ENCODE data around the gene SPATA6. TPM values are rescaled to one million over a fixed set of nuclear protein-coding genes. Genes with fewer than 3 reads are reported as not detected.

SPATA6 gene
- total and polyA plus RNA-seq, 2 of the 13 experiments (the other 11 are each of a cell fraction or from before 2014, with no cell fraction given), result 0.81 to 3.3 TPM

DNA sequence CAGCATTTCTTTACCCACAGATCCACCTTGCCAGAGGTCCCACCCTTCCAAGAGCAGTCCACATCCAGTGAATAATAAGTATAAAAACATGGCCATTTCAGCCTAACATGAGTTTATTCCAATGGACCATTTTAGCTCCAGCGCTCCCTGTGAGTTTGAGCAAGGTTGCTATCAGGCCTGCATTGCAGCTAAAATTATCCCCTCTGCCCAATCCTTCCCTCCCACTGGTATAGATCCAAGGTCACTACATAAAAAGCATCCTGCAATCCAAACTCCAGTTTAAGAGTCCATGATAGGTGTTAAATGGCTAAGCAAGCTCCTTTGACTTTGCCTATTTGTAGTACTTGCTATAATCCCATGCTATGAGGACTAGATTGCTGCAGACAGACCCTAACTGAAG lies 213.9 kb downstream of the SPATA6 start:
- no peaks in the 10 kb centered on the region for H3K9me3 ChIP-seq (ENCODE audit: low read length)
- no peak for FAIRE-seq
- H2AFZ ChIP-seq (ENCODE audit: low read length), result no peak overlapping the region
- no peak overlapping the region for H3K27ac ChIP-seq (ENCODE audit: extremely low read length, insufficient read depth, low read length)
- no peak overlapping the region for H3K4me3 ChIP-seq (replicated peaks in 1 of 3; ENCODE audit: insufficient read depth in 1 of 3, low read depth in 2 of 3, low read length in 3 of 3)
- no peaks in the 10 kb centered on the region for H3K79me2 ChIP-seq (ENCODE audit: insufficient read depth, low read length)
- 90% methylated on average over 1 of the region's 1 CpG for WGBS (ENCODE audit: low lambda C conversion rate)
- intact Hi-C loops (cut with micrococcal nuclease; ENCODE audit: unreplicated experiment) (no loop called here), in situ Hi-C loops (cut with HindIII; ENCODE audit: extremely low pct_ligation_motif_present, low pct_unique_long_range_greater_than_20kb) (no loop called here)
- H3K4me2 ChIP-seq (ENCODE audit: low read depth, low read length), result no peak overlapping the region
- H3K36me3 ChIP-seq (replicated peaks in 1 of 2; ENCODE audit: control insufficient read depth in 1 of 2, insufficient read depth in 2 of 2, low read length in 2 of 2), result no peaks in the 10 kb centered on the region
- CTCF ChIA-PET (ENCODE audit: low intra/inter-chr PET ratio, low total read pairs), result no interaction called here
- no peak for ATAC-seq
- no peaks in the 10 kb centered on the region for H3K27me3 ChIP-seq (ENCODE audit: control insufficient read depth in 1 of 2, insufficient read depth in 2 of 2, low read length in 2 of 2)
- POLR2A ChIA-PET, result no interaction called here
- no peak for DNase-seq (ENCODE audit: low spot score)
- H3K4me1 ChIP-seq (ENCODE audit: insufficient read depth, low read length), result no peaks in the 10 kb centered on the region
- H3K9ac ChIP-seq (ENCODE audit: insufficient read depth, low read depth, low read length), result no peak overlapping the region
- BruUV-seq (replicated peaks), result no TSS peak
- H4K20me1 ChIP-seq (ENCODE audit: insufficient read depth, low read length), result no peaks in the 10 kb centered on the region
- TF ChIP-seq, protein P1, sequence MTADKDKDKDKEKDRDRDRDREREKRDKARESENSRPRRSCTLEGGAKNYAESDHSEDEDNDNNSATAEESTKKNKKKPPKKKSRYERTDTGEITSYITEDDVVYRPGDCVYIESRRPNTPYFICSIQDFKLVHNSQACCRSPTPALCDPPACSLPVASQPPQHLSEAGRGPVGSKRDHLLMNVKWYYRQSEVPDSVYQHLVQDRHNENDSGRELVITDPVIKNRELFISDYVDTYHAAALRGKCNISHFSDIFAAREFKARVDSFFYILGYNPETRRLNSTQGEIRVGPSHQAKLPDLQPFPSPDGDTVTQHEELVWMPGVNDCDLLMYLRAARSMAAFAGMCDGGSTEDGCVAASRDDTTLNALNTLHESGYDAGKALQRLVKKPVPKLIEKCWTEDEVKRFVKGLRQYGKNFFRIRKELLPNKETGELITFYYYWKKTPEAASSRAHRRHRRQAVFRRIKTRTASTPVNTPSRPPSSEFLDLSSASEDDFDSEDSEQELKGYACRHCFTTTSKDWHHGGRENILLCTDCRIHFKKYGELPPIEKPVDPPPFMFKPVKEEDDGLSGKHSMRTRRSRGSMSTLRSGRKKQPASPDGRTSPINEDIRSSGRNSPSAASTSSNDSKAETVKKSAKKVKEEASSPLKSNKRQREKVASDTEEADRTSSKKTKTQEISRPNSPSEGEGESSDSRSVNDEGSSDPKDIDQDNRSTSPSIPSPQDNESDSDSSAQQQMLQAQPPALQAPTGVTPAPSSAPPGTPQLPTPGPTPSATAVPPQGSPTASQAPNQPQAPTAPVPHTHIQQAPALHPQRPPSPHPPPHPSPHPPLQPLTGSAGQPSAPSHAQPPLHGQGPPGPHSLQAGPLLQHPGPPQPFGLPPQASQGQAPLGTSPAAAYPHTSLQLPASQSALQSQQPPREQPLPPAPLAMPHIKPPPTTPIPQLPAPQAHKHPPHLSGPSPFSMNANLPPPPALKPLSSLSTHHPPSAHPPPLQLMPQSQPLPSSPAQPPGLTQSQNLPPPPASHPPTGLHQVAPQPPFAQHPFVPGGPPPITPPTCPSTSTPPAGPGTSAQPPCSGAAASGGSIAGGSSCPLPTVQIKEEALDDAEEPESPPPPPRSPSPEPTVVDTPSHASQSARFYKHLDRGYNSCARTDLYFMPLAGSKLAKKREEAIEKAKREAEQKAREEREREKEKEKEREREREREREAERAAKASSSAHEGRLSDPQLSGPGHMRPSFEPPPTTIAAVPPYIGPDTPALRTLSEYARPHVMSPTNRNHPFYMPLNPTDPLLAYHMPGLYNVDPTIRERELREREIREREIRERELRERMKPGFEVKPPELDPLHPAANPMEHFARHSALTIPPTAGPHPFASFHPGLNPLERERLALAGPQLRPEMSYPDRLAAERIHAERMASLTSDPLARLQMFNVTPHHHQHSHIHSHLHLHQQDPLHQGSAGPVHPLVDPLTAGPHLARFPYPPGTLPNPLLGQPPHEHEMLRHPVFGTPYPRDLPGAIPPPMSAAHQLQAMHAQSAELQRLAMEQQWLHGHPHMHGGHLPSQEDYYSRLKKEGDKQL (CRISPR knock-in tag; IDR thresholded peaks at IDR 0.05; ENCODE audit: low read depth), result no peak
- TF ChIP-seq ZBTB8A (CRISPR knock-in tag; IDR thresholded peaks at IDR 0.05; ENCODE audit: borderline replicate concordance, low read depth) (no peak), MAZ (IDR thresholded peaks at IDR 0.05; ENCODE audit: borderline replicate concordance, low read depth, low read length) (no peak), MAZ (CRISPR knock-in tag; IDR thresholded peaks at IDR 0.05; ENCODE audit: low read depth) (no peak), PTBP1 (IDR thresholded peaks at IDR 0.05; ENCODE audit: low read depth, low read length, poor library complexity, severe bottlenecking) (no peak), ZNF274 (CRISPR knock-in tag; IDR thresholded peaks at IDR 0.05) (no peak)
- TF ChIP-seq, protein P2, sequence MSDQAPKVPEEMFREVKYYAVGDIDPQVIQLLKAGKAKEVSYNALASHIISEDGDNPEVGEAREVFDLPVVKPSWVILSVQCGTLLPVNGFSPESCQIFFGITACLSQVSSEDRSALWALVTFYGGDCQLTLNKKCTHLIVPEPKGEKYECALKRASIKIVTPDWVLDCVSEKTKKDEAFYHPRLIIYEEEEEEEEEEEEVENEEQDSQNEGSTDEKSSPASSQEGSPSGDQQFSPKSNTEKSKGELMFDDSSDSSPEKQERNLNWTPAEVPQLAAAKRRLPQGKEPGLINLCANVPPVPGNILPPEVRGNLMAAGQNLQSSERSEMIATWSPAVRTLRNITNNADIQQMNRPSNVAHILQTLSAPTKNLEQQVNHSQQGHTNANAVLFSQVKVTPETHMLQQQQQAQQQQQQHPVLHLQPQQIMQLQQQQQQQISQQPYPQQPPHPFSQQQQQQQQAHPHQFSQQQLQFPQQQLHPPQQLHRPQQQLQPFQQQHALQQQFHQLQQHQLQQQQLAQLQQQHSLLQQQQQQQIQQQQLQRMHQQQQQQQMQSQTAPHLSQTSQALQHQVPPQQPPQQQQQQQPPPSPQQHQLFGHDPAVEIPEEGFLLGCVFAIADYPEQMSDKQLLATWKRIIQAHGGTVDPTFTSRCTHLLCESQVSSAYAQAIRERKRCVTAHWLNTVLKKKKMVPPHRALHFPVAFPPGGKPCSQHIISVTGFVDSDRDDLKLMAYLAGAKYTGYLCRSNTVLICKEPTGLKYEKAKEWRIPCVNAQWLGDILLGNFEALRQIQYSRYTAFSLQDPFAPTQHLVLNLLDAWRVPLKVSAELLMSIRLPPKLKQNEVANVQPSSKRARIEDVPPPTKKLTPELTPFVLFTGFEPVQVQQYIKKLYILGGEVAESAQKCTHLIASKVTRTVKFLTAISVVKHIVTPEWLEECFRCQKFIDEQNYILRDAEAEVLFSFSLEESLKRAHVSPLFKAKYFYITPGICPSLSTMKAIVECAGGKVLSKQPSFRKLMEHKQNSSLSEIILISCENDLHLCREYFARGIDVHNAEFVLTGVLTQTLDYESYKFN (CRISPR knock-in tag; conservative IDR thresholded peaks at IDR 0.05), result no peak
- TF ChIP-seq, protein P3, sequence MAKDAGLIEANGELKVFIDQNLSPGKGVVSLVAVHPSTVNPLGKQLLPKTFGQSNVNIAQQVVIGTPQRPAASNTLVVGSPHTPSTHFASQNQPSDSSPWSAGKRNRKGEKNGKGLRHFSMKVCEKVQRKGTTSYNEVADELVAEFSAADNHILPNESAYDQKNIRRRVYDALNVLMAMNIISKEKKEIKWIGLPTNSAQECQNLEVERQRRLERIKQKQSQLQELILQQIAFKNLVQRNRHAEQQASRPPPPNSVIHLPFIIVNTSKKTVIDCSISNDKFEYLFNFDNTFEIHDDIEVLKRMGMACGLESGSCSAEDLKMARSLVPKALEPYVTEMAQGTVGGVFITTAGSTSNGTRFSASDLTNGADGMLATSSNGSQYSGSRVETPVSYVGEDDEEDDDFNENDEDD (CRISPR knock-in tag; IDR thresholded peaks at IDR 0.05; ENCODE audit: borderline replicate concordance), result no peak
- TF ChIP-seq, protein P4, sequence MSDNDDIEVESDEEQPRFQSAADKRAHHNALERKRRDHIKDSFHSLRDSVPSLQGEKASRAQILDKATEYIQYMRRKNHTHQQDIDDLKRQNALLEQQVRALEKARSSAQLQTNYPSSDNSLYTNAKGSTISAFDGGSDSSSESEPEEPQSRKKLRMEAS (IDR thresholded peaks at IDR 0.05), result no peak
- TF ChIP-seq, protein P5, sequence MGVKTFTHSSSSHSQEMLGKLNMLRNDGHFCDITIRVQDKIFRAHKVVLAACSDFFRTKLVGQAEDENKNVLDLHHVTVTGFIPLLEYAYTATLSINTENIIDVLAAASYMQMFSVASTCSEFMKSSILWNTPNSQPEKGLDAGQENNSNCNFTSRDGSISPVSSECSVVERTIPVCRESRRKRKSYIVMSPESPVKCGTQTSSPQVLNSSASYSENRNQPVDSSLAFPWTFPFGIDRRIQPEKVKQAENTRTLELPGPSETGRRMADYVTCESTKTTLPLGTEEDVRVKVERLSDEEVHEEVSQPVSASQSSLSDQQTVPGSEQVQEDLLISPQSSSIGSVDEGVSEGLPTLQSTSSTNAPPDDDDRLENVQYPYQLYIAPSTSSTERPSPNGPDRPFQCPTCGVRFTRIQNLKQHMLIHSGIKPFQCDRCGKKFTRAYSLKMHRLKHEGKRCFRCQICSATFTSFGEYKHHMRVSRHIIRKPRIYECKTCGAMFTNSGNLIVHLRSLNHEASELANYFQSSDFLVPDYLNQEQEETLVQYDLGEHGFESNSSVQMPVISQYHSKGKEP (CRISPR knock-in tag; IDR thresholded peaks at IDR 0.05), result no peak

All from HepG2 (cell line).